ENCODE results near the gene MNT. TPM values are rescaled to one million over a fixed set of nuclear protein-coding genes. Genes with fewer than 3 reads are reported as not detected.

The MNT gene
- total and polyA plus RNA-seq, 4 donors: 10.2 to 47.0 (median 14.8) TPM

- WGBS, 2 donors: 95 to 97% methylated on average over 8 of the region's 8 CpGs
- Histone ChIP-seq H3K27ac (ENCODE audit: low read depth in 1 of 2, low read length in 1 of 2) (no peak overlapping the region), H3K9me3 (ENCODE audit: control insufficient read depth in 4 of 4, insufficient read depth in 3 of 4, low read length in 3 of 4) (no peaks in the 10 kb centered on the region), H3K36me3 (ENCODE audit: control insufficient read depth in 4 of 4, insufficient read depth in 4 of 4, low read length in 4 of 4) (no peaks in the 10 kb centered on the region), H3K4me3 (no peak overlapping the region), H3K27me3 (ENCODE audit: control insufficient read depth in 3 of 3, insufficient read depth in 3 of 3, low read length in 2 of 3) (no peaks in the 10 kb centered on the region), H3K9ac (ENCODE audit: insufficient read depth in 1 of 2, low read length in 2 of 2) (no peak overlapping the region), H3K4me1 (ENCODE audit: control insufficient read depth in 5 of 5, insufficient read depth in 5 of 5, low read length in 5 of 5) (no peaks in the 10 kb centered on the region)
- DNase-seq (no peak), ATAC-seq (ENCODE audit: insufficient read depth, low FRiP score) (no peak)
- TF ChIP-seq CTCF (IDR thresholded peaks at IDR 0.05; ENCODE audit: control extremely low read depth, extremely low read depth): no peak
Measured at GRCh38 chr17:2354311-2354710, 46.5 kb downstream of the MNT start.

- Histone ChIP-seq H3K27ac (ENCODE audit: low read depth in 1 of 2, low read length in 1 of 2) (no peak overlapping the region), H3K9ac (ENCODE audit: insufficient read depth in 1 of 2, low read length in 2 of 2) (no peak overlapping the region), H3K36me3 (ENCODE audit: control insufficient read depth in 4 of 4, insufficient read depth in 4 of 4, low read length in 4 of 4) (peaks cover 0 to 5% (median 0%) of the 10 kb centered on the region in 4 donors), H3K9me3 (ENCODE audit: control insufficient read depth in 4 of 4, insufficient read depth in 3 of 4, low read length in 3 of 4) (no peaks in the 10 kb centered on the region), H3K27me3 (ENCODE audit: control insufficient read depth in 3 of 3, insufficient read depth in 3 of 3, low read length in 2 of 3) (no peaks in the 10 kb centered on the region), H3K4me1 (ENCODE audit: control insufficient read depth in 5 of 5, insufficient read depth in 5 of 5, low read length in 5 of 5) (peaks cover 0 to 6% (median 0%) of the 10 kb centered on the region in 5 donors), H3K4me3 (no peak overlapping the region)
- DNase-seq: no peak
- TF ChIP-seq CTCF (IDR thresholded peaks at IDR 0.05; ENCODE audit: control extremely low read depth, extremely low read depth): no peak
- WGBS, 2 donors: 97% methylated on average over 6 of the region's 6 CpGs
- no peak for ATAC-seq (ENCODE audit: insufficient read depth, low FRiP score)
Measured at GRCh38 chr17:2351269-2351668, 49.6 kb downstream of the MNT start.

- no peak overlapping the region for H3K4me3 ChIP-seq
- H3K27ac ChIP-seq (ENCODE audit: low read depth in 1 of 2, low read length in 1 of 2): no peak overlapping the region
- no peak for TF ChIP-seq CTCF (IDR thresholded peaks at IDR 0.05; ENCODE audit: control extremely low read depth, extremely low read depth)
- DNase-seq (peak; percentile 28 to 53 (median 37)), ATAC-seq (ENCODE audit: insufficient read depth, low FRiP score) (no peak)
- no peak overlapping the region for H3K9ac ChIP-seq (ENCODE audit: insufficient read depth in 1 of 2, low read length in 2 of 2)
- 73 to 88% methylated on average over 11 of the region's 11 CpGs for WGBS, 2 donors
- no peaks in the 10 kb centered on the region for H3K27me3 ChIP-seq (ENCODE audit: control insufficient read depth in 3 of 3, insufficient read depth in 3 of 3, low read length in 2 of 3)
- H3K36me3 ChIP-seq (ENCODE audit: control insufficient read depth in 4 of 4, insufficient read depth in 4 of 4, low read length in 4 of 4): peaks cover 0 to 7% (median 4%) of the 10 kb centered on the region in 4 donors
- peaks cover 0 to 6% (median 0%) of the 10 kb centered on the region in 5 donors for H3K4me1 ChIP-seq (ENCODE audit: control insufficient read depth in 5 of 5, insufficient read depth in 5 of 5, low read length in 5 of 5)
- H3K9me3 ChIP-seq (ENCODE audit: control insufficient read depth in 4 of 4, insufficient read depth in 3 of 4, low read length in 3 of 4): no peaks in the 10 kb centered on the region
Measured at GRCh38 chr17:2347805-2348685, 52.8 kb downstream of the MNT start.

Data from lung (tissue), 12 donors.